SH-SY5Y (cell line): ENCODE results near the gene HSD11B1.

ENCODE experiments used
- GATA2 ChIP-seq: IDR thresholded peaks from 2 replicates; pipeline ENCODE4 v1.6.1; 2011; ENCODE audit warnings: mild to moderate bottlenecking, low read depth, low read length
- GATA3 ChIP-seq: IDR thresholded peaks from 2 replicates; pipeline ENCODE4 v1.6.1; 2011; ENCODE audit warnings: low read depth, mild to moderate bottlenecking, low read length, moderate library complexity

- TF ChIP-seq GATA2 (no peak), GATA3 (no peak)
Measured at GRCh38 chr1:209752890-209753289, 48.2 kb downstream of the HSD11B1 start.
